ENCODE results near the gene BOLA2B.
A peak's percentile ranks its signal among the peaks of the same experiment; 100 is the strongest.

Gene BOLA2B

GRCh38 chr16:30185683-30186421 lies 7.6 kb downstream of the BOLA2B start (continued):
- peak; percentile 63; the same call in 1 of the 2 replicates for TF ChIP-seq ZBTB8A (tag by site-specific recombination; IDR thresholded peaks at IDR 0.05)
- TF ChIP-seq ZNF24 (tag by site-specific recombination; IDR thresholded peaks at IDR 0.05) = 0 out of 2 replicates have a peak, but pooled peaks have one; percentile 22
- peak; percentile 28; the same call in 1 of the 2 replicates for TF ChIP-seq ZNF121 (tag by site-specific recombination; IDR thresholded peaks at IDR 0.05)
- TF ChIP-seq, protein P1, sequence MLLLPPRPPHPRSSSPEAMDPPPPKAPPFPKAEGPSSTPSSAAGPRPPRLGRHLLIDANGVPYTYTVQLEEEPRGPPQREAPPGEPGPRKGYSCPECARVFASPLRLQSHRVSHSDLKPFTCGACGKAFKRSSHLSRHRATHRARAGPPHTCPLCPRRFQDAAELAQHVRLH (tag by site-specific recombination; IDR thresholded peaks at IDR 0.05) = no peak
- no peak for TF ChIP-seq ZNF274 (IDR thresholded peaks at IDR 0.05; ENCODE audit: low read length)
- no peak for TF ChIP-seq ZNF274 (tag by site-specific recombination; IDR thresholded peaks at IDR 0.05; ENCODE audit: borderline replicate concordance)
- no peak for TF ChIP-seq ZNF544 (tag by site-specific recombination; IDR thresholded peaks at IDR 0.05)
- TF ChIP-seq MZF1 (tag by site-specific recombination; IDR thresholded peaks at IDR 0.05; ENCODE audit: borderline replicate concordance) = no peak
- TF ChIP-seq ZNF555 (tag by site-specific recombination; conservative IDR thresholded peaks at IDR 0.05) = no peak
- TF ChIP-seq KLF10 (tag by site-specific recombination; IDR thresholded peaks at IDR 0.05) = no peak
- no peak for TF ChIP-seq ZBTB21 (tag by site-specific recombination; IDR thresholded peaks at IDR 0.05)
- TF ChIP-seq ZNF23 (tag by site-specific recombination; IDR thresholded peaks at IDR 0.05; ENCODE audit: borderline replicate concordance) = no peak
- TF ChIP-seq ZIC2 (tag by site-specific recombination; IDR thresholded peaks at IDR 0.05) = peak; percentile 29; the same call in 1 of the 2 replicates
- TF ChIP-seq, protein P2, sequence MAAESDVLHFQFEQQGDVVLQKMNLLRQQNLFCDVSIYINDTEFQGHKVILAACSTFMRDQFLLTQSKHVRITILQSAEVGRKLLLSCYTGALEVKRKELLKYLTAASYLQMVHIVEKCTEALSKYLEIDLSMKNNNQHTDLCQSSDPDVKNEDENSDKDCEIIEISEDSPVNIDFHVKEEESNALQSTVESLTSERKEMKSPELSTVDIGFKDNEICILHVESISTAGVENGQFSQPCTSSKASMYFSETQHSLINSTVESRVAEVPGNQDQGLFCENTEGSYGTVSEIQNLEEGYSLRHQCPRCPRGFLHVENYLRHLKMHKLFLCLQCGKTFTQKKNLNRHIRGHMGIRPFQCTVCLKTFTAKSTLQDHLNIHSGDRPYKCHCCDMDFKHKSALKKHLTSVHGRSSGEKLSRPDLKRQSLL (tag by site-specific recombination; IDR thresholded peaks at IDR 0.05) = no peak
- TF ChIP-seq, protein P3, sequence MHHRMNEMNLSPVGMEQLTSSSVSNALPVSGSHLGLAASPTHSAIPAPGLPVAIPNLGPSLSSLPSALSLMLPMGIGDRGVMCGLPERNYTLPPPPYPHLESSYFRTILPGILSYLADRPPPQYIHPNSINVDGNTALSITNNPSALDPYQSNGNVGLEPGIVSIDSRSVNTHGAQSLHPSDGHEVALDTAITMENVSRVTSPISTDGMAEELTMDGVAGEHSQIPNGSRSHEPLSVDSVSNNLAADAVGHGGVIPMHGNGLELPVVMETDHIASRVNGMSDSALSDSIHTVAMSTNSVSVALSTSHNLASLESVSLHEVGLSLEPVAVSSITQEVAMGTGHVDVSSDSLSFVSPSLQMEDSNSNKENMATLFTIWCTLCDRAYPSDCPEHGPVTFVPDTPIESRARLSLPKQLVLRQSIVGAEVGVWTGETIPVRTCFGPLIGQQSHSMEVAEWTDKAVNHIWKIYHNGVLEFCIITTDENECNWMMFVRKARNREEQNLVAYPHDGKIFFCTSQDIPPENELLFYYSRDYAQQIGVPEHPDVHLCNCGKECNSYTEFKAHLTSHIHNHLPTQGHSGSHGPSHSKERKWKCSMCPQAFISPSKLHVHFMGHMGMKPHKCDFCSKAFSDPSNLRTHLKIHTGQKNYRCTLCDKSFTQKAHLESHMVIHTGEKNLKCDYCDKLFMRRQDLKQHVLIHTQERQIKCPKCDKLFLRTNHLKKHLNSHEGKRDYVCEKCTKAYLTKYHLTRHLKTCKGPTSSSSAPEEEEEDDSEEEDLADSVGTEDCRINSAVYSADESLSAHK (tag by site-specific recombination; IDR thresholded peaks at IDR 0.05) = no peak
- no peak for TF ChIP-seq ZSCAN23 (tag by site-specific recombination; IDR thresholded peaks at IDR 0.05)
- no peak for TF ChIP-seq BCL6B (tag by site-specific recombination; IDR thresholded peaks at IDR 0.05)
- TF ChIP-seq ZNF510 (tag by site-specific recombination; IDR thresholded peaks at IDR 0.05; ENCODE audit: insufficient replicate concordance) = no peak
- TF ChIP-seq ZNF501 (tag by site-specific recombination; IDR thresholded peaks at IDR 0.05) = no peak
- no peak for TF ChIP-seq ZNF292 (tag by site-specific recombination; IDR thresholded peaks at IDR 0.05; ENCODE audit: borderline replicate concordance, low read depth)
- no peak for TF ChIP-seq ZNF629 (tag by site-specific recombination; IDR thresholded peaks at IDR 0.05)
- TF ChIP-seq ZNF155 (tag by site-specific recombination; IDR thresholded peaks at IDR 0.05) = no peak
- TF ChIP-seq ZNF132 (tag by site-specific recombination; IDR thresholded peaks at IDR 0.05; ENCODE audit: borderline replicate concordance) = no peak
- no peak for TF ChIP-seq ZNF354C (tag by site-specific recombination; IDR thresholded peaks at IDR 0.05; ENCODE audit: borderline replicate concordance, low read depth)
- TF ChIP-seq ZSCAN30 (tag by site-specific recombination; IDR thresholded peaks at IDR 0.05) = no peak
- TF ChIP-seq ZNF138 (tag by site-specific recombination; IDR thresholded peaks at IDR 0.05; ENCODE audit: borderline replicate concordance) = no peak
- TF ChIP-seq PRDM2 (tag by site-specific recombination; IDR thresholded peaks at IDR 0.05; ENCODE audit: borderline replicate concordance) = no peak
